22Rv1 (cell line): Measurements from ENCODE around the gene PXDN.

Experiments used
- CTCF ChIP-seq: fragments of 450-650 bp; IDR thresholded peaks from 2 replicates; pipeline ENCODE4 v1.5.1; 2017; ENCODE audit warnings: mild to moderate bottlenecking
- ZFX ChIP-seq: fragments of 450-650 bp; IDR thresholded peaks from 2 replicates; pipeline ENCODE4 v1.6.1; 2017; ENCODE audit warnings: antibody characterized with exemption, borderline replicate concordance

GRCh38 chr2:1609040-1609439 is 135.3 kb downstream of the PXDN start:
- TF ChIP-seq CTCF (no peak), ZFX (no peak)
